ENCODE data around the gene KLHL17. TPM values are rescaled to one million over a fixed set of nuclear protein-coding genes. Genes with fewer than 3 reads are reported as not detected.
"Not testable (repeated sequence)": the region's sequence is repeated elsewhere in the genome, so short reads cannot be mapped to it uniquely, and the experiment has no call there.

Gene KLHL17
- total RNA-seq, 1 donor from 2014 or later: 47.3 TPM

GRCh38 chr1:981491-981954 lies 21.1 kb downstream of the KLHL17 start:
- H3K4me1 Mint-ChIP-seq (ENCODE audit: low read depth): no peaks in the 10 kb centered on the region
- intact Hi-C loops (cut with micrococcal nuclease): loop anchor here (5.0 kb wide), 1 partner anchor 311 kb away; no protein-coding TSS in a partner anchor
- H3K4me3 Mint-ChIP-seq: no peak overlapping the region
- H3K36me3 Mint-ChIP-seq (ENCODE audit: low read depth): no peaks in the 10 kb centered on the region
- H3K27ac Mint-ChIP-seq: no peak overlapping the region
- no peaks in the 10 kb centered on the region for H3K9me3 Mint-ChIP-seq
- DNase-seq (ENCODE audit: low spot score): no peak
- peaks cover 13% of the 10 kb centered on the region for H3K27me3 Mint-ChIP-seq (ENCODE audit: insufficient read depth)

- Mint-ChIP-seq H3K27me3 (ENCODE audit: insufficient read depth) (peaks cover 13% of the 10 kb centered on the region), H3K27ac (no peak within 1 kb of the TSS), H3K36me3 (ENCODE audit: low read depth) (no peaks in the 10 kb centered on the region), H3K4me1 (ENCODE audit: low read depth) (no peaks in the 10 kb centered on the region), H3K4me3 (no peak within 1 kb of the TSS), H3K9me3 (no peaks in the 10 kb centered on the region)
- no peak for DNase-seq (ENCODE audit: low spot score)
- intact Hi-C loops (cut with micrococcal nuclease): loop anchor here (5.0 kb wide), 1 partner anchor 310 kb away; no protein-coding TSS in a partner anchor
These were observed 21.7 kb downstream of the KLHL17 start, which contains the start of gene PERM1 for GRCh38 chr1:981955-982558. Gene PERM1 (minus strand): TSS chr1:982093. CDS start chr1:981029, 1,064 bp downstream.

GRCh38 chr1:982765-983436 lies 22.5 kb downstream of the KLHL17 start:
- H3K9me3 Mint-ChIP-seq: no peaks in the 10 kb centered on the region
- intact Hi-C loops (cut with micrococcal nuclease): loop anchor here (5.0 kb wide), 1 partner anchor 309 kb away; no protein-coding TSS in a partner anchor
- H3K27me3 Mint-ChIP-seq (ENCODE audit: insufficient read depth): peaks cover 13% of the 10 kb centered on the region
- H3K36me3 Mint-ChIP-seq (ENCODE audit: low read depth): no peaks in the 10 kb centered on the region
- H3K4me3 Mint-ChIP-seq: no peak overlapping the region
- H3K27ac Mint-ChIP-seq: no peak overlapping the region
- DNase-seq (ENCODE audit: low spot score): no peak
- no peaks in the 10 kb centered on the region for H3K4me1 Mint-ChIP-seq (ENCODE audit: low read depth)

- Mint-ChIP-seq H3K27me3 (ENCODE audit: insufficient read depth) (peaks cover 19% of the 10 kb centered on the region), H3K4me1 (ENCODE audit: low read depth) (no peaks in the 10 kb centered on the region), H3K4me3 (no peak overlapping the region), H3K9me3 (no peaks in the 10 kb centered on the region), H3K36me3 (ENCODE audit: low read depth) (no peaks in the 10 kb centered on the region), H3K27ac (no peak overlapping the region)
- intact Hi-C loops (cut with micrococcal nuclease): loop anchor here (1.0 to 5.0 kb wide), 3 partner anchors 17 to 308 kb away; partner anchors contain the start of gene HES4
- peak; percentile 43 for DNase-seq (ENCODE audit: low spot score)
These were observed 23.6 kb downstream of the KLHL17 start for GRCh38 chr1:983798-984475.

- no peaks in the 10 kb centered on the region for H3K9me3 Mint-ChIP-seq
- no peaks in the 10 kb centered on the region for H3K4me1 Mint-ChIP-seq (ENCODE audit: low read depth)
- H3K27ac Mint-ChIP-seq: no peak overlapping the region
- H3K36me3 Mint-ChIP-seq (ENCODE audit: low read depth): no peaks in the 10 kb centered on the region
- no peak for DNase-seq (ENCODE audit: low spot score)
- H3K4me3 Mint-ChIP-seq: no peak overlapping the region
- intact Hi-C loops (cut with micrococcal nuclease): loop anchor here (1.0 to 5.0 kb wide), 3 partner anchors 16 to 308 kb away; partner anchors contain the start of gene HES4
- H3K27me3 Mint-ChIP-seq (ENCODE audit: insufficient read depth): peaks cover 24% of the 10 kb centered on the region
These were observed 24.1 kb downstream of the KLHL17 start for GRCh38 chr1:984476-984814.

- Mint-ChIP-seq H3K4me1 (ENCODE audit: low read depth) (no peaks in the 10 kb centered on the region), H3K36me3 (ENCODE audit: low read depth) (no peaks in the 10 kb centered on the region), H3K27me3 (ENCODE audit: insufficient read depth) (peaks cover 28% of the 10 kb centered on the region), H3K4me3 (no peak overlapping the region), H3K27ac (no peak overlapping the region), H3K9me3 (no peaks in the 10 kb centered on the region)
- intact Hi-C loops (cut with micrococcal nuclease): loop anchor here (2.0 kb wide), 1 partner anchor 16 kb away; the partner anchor contains the start of gene HES4
- DNase-seq (ENCODE audit: low spot score): no peak
These were observed 24.7 kb downstream of the KLHL17 start for GRCh38 chr1:985126-985525.

- H3K27me3 Mint-ChIP-seq (ENCODE audit: insufficient read depth): peaks cover 35% of the 10 kb centered on the region
- intact Hi-C loops (cut with micrococcal nuclease); H3K4me1 Mint-ChIP-seq (ENCODE audit: low read depth); H3K36me3 Mint-ChIP-seq (ENCODE audit: low read depth); H3K27ac Mint-ChIP-seq; DNase-seq (ENCODE audit: low spot score); H3K9me3 Mint-ChIP-seq; H3K4me3 Mint-ChIP-seq: not testable (repeated sequence)
These were observed 27.7 kb downstream of the KLHL17 start for GRCh38 chr1:988061-988460.

- peaks cover 37% of the 10 kb centered on the region for H3K27me3 Mint-ChIP-seq (ENCODE audit: insufficient read depth)
- H3K36me3 Mint-ChIP-seq (ENCODE audit: low read depth); DNase-seq (ENCODE audit: low spot score); intact Hi-C loops (cut with micrococcal nuclease); H3K9me3 Mint-ChIP-seq; H3K27ac Mint-ChIP-seq; H3K4me3 Mint-ChIP-seq; H3K4me1 Mint-ChIP-seq (ENCODE audit: low read depth): not testable (repeated sequence)
These were observed 30.9 kb downstream of the KLHL17 start for GRCh38 chr1:991275-991674.

GRCh38 chr1:991895-992294 lies 31.5 kb downstream of the KLHL17 start:
- intact Hi-C loops (cut with micrococcal nuclease): no loop called here
- DNase-seq (ENCODE audit: low spot score): no peak

GRCh38 chr1:992362-992761 lies 32.0 kb downstream of the KLHL17 start:
- H3K27me3 Mint-ChIP-seq (ENCODE audit: insufficient read depth): peaks cover 42% of the 10 kb centered on the region
- H3K4me1 Mint-ChIP-seq (ENCODE audit: low read depth): peaks cover 5% of the 10 kb centered on the region
- DNase-seq (ENCODE audit: low spot score): no peak
- intact Hi-C loops (cut with micrococcal nuclease): no loop called here
- H3K4me3 Mint-ChIP-seq: no peak overlapping the region
- H3K9me3 Mint-ChIP-seq: peaks cover 10% of the 10 kb centered on the region
- peak overlapping the region; percentile 40 for H3K27ac Mint-ChIP-seq
- H3K36me3 Mint-ChIP-seq (ENCODE audit: low read depth): no peaks in the 10 kb centered on the region

More at GRCh38 chr1:991895-992294, 31.5 kb downstream of the KLHL17 start:
- Mint-ChIP-seq H3K9me3 (peaks cover 10% of the 10 kb centered on the region), H3K36me3 (ENCODE audit: low read depth) (no peaks in the 10 kb centered on the region), H3K4me3 (no peak overlapping the region), H3K27ac (no peak overlapping the region), H3K27me3 (ENCODE audit: insufficient read depth) (peaks cover 37% of the 10 kb centered on the region), H3K4me1 (ENCODE audit: low read depth) (peaks cover 5% of the 10 kb centered on the region)

- no peak overlapping the region for H3K4me3 Mint-ChIP-seq
- no peak overlapping the region for H3K27ac Mint-ChIP-seq
- peaks cover 42% of the 10 kb centered on the region for H3K27me3 Mint-ChIP-seq (ENCODE audit: insufficient read depth)
- intact Hi-C loops (cut with micrococcal nuclease): no loop called here
- no peaks in the 10 kb centered on the region for H3K36me3 Mint-ChIP-seq (ENCODE audit: low read depth)
- no peak for DNase-seq (ENCODE audit: low spot score)
- H3K9me3 Mint-ChIP-seq: peaks cover 10% of the 10 kb centered on the region
- peaks cover 5% of the 10 kb centered on the region for H3K4me1 Mint-ChIP-seq (ENCODE audit: low read depth)
These were observed 33.1 kb downstream of the KLHL17 start for GRCh38 chr1:993379-993995.

- intact Hi-C loops (cut with micrococcal nuclease); H3K27ac Mint-ChIP-seq; H3K36me3 Mint-ChIP-seq (ENCODE audit: low read depth); H3K4me3 Mint-ChIP-seq; DNase-seq (ENCODE audit: low spot score); H3K4me1 Mint-ChIP-seq (ENCODE audit: low read depth); H3K9me3 Mint-ChIP-seq: not testable (repeated sequence)
- H3K27me3 Mint-ChIP-seq (ENCODE audit: insufficient read depth): peaks cover 31% of the 10 kb centered on the region
These were observed 34.2 kb downstream of the KLHL17 start for GRCh38 chr1:994546-994945.
